GM10266 (cell line): ENCODE results near the gene PILRA.

Experiments
- DNase-seq: peaks from one replicate; pipeline ENCODE4 v3.0.0; 2012; ENCODE audit errors: extremely low spot score
- CTCF ChIP-seq: IDR thresholded peaks from 2 replicates; pipeline ENCODE4 v1.5.1; 2012; ENCODE audit warnings: mild to moderate bottlenecking, low read depth; ENCODE audit not compliant: control insufficient read depth, insufficient read depth; ENCODE audit errors: missing control alignments

PILRA gene

GRCh38 chr7:100370746-100371145 is 2.5 kb upstream of the PILRA start:
- TF ChIP-seq CTCF, result no peak
- DNase-seq, result no peak

- no peak for TF ChIP-seq CTCF
- DNase-seq, result no peak
Observed at GRCh38 chr7:100371561-100372171, 1.6 kb upstream of the PILRA start.

- no peak for DNase-seq
- no peak for TF ChIP-seq CTCF
Observed at GRCh38 chr7:100372256-100372655, 1.0 kb upstream of the PILRA start.

GRCh38 chr7:100372694-100373093 is 593 bp upstream of the PILRA start:
- TF ChIP-seq CTCF, result no peak
- no peak for DNase-seq

GRCh38 chr7:100373870-100374598 is 747 bp downstream of the PILRA start:
- peak; percentile 41 for DNase-seq
- TF ChIP-seq CTCF, result peak; percentile 41

- no peak for TF ChIP-seq CTCF
Observed at GRCh38 chr7:100374601-100375000, 1.3 kb downstream of the PILRA start.

GRCh38 chr7:100376066-100376465 is 2.8 kb downstream of the PILRA start:
- no peak for TF ChIP-seq CTCF
- DNase-seq, result no peak

More at GRCh38 chr7:100374601-100375000, 1.3 kb downstream of the PILRA start:
- no peak for DNase-seq
